Ovary (tissue), 9 donors: ENCODE results near the gene PLPPR3. TPM values are rescaled to one million over a fixed set of nuclear protein-coding genes. Genes with fewer than 3 reads are reported as not detected.

Source experiments
- DNase-seq, 5 donors: peaks; one replicate each; pipeline ENCODE4 v3.0.0-alpha.2; 2019 to 2020
- H3K27ac ChIP-seq, 2 donors: fragments of 200-600 bp; one replicate each; pipeline versions ENCODE4 v1.5.1 to v1.8.0; 2019 to 2022
- H3K27me3 ChIP-seq: fragments of 200-600 bp; one replicate; pipeline ENCODE4 v1.8.0; 2022
- H3K36me3 ChIP-seq: fragments of 200-600 bp; sonication (generic); one replicate; pipeline ENCODE4 v1.5.1; 2019
- H3K4me1 ChIP-seq: one replicate; pipeline ENCODE4 v1.8.1; 2013; ENCODE audit warnings: mild to moderate bottlenecking, moderate library complexity; ENCODE audit not compliant: insufficient read depth
- H3K4me3 ChIP-seq: fragments of 200-600 bp; sonication (generic); one replicate; pipeline ENCODE4 v1.5.1; 2017
- H3K9me3 ChIP-seq, 2 donors: fragments of 200-600 bp in 1 of 2; sonication (generic) in 1 of 2; one replicate each; pipeline versions ENCODE4 v1.5.1 to v1.8.1; 2013 to 2019; ENCODE audit warnings: mild to moderate bottlenecking in 1 of 2, moderate library complexity in 1 of 2
- EP300 ChIP-seq: sonication (generic); formaldehyde crosslinking; IDR thresholded peaks from one replicate; pipeline ENCODE4 v1.6.1; 2017; ENCODE audit warnings: antibody characterized with exemption
- POLR2A ChIP-seq: fragments of 450-650 bp; IDR thresholded peaks from one replicate; pipeline ENCODE4 v1.6.1; 2017; ENCODE audit warnings: antibody characterized with exemption, mild to moderate bottlenecking, moderate library complexity
- WGBS, 3 donors: extraction: QIAGEN DNeasy Blood & Tissue Kit in 1 of 3; methylation state at CpG; one replicate each; pipeline versions ENCODE4 v1.1.5 to v1.1.7; 2013 to 2017; 5-methylcytosine and 5-hydroxymethylcytosine counted together
- intact Hi-C, 4 donors: fragments of 100-400 bp; cut with DNase I; formaldehyde crosslinking; loops; one replicate each; pipeline versions ENCODE4 v1.11.0 to v1.15.1; 2022 to 2023
- polyA plus RNA-seq, 2 donors: library from polyadenylated mRNA; stranded (reverse); fragments of 200-250 nt in 1 of 2; fragments of 350-450 nt in 1 of 2; fragmentation: Illumina TruSeq in 1 of 2; extraction: RNeasy Lipid Tissue Mini Kit (QIAGEN cat#74804) in 1 of 2; gene quantifications; one replicate each; pipeline ENCODE4 v1.2.3, GENCODE V29; 2013 to 2014
- total RNA-seq, 7 donors: library from RNA; depleted of rRNA in 2 of 7; stranded (reverse); fragments of >200 nt in 2 of 7; fragmentation: NEBNext Ultra II Directional in 3 of 7; extraction: Animal tissue kit (Norgen Biotek cat#: 25700) in 3 of 7; gene quantifications; one replicate each; pipeline versions ENCODE4 v1.1.0 to v1.2.4, GENCODE V29; 2016 to 2023
- TF ChIP-seq, protein P1 (sequence below), 3 donors: fragments of 450-650 bp in 2 of 3; fragments of 200-600 bp in 1 of 3; IDR thresholded peaks; one replicate each; pipeline versions ENCODE4 v1.5.1 to v1.8.0; 2016 to 2022; ENCODE audit warnings: antibody characterized with exemption in 3 of 3, mild to moderate bottlenecking in 1 of 3
- donor health status: DM: no; HTN: no; CAD: no; lungs with moderate emphysema.
- donor health status: DM: no; HTN: no; CAD: no.
- donor health status: Bipolar disorder and iron deficiency.
- donor health status: DM: yes; HTN: yes; CAD: no.
- donor health status: DM: no; HTN: no; CAD: no.
- donor health status: DM: yes; HTN: yes; CAD: no.

The PLPPR3 gene
- total and polyA plus RNA-seq, 9 donors = 0.18 to 11.4 (median 0.52) TPM; not detected in 2

GRCh38 chr19:788686-788982 is 33.1 kb downstream of the PLPPR3 start:
- DNase-seq = no peak
- Histone ChIP-seq H3K9me3 (no peaks in the 10 kb centered on the region), H3K27ac (no peak overlapping the region), H3K4me1 (no peaks in the 10 kb centered on the region), H3K4me3 (no peak overlapping the region), H3K36me3 (no peaks in the 10 kb centered on the region), H3K27me3 (no peaks in the 10 kb centered on the region)
- intact Hi-C loops = no loop called here
- TF ChIP-seq, protein P1, sequence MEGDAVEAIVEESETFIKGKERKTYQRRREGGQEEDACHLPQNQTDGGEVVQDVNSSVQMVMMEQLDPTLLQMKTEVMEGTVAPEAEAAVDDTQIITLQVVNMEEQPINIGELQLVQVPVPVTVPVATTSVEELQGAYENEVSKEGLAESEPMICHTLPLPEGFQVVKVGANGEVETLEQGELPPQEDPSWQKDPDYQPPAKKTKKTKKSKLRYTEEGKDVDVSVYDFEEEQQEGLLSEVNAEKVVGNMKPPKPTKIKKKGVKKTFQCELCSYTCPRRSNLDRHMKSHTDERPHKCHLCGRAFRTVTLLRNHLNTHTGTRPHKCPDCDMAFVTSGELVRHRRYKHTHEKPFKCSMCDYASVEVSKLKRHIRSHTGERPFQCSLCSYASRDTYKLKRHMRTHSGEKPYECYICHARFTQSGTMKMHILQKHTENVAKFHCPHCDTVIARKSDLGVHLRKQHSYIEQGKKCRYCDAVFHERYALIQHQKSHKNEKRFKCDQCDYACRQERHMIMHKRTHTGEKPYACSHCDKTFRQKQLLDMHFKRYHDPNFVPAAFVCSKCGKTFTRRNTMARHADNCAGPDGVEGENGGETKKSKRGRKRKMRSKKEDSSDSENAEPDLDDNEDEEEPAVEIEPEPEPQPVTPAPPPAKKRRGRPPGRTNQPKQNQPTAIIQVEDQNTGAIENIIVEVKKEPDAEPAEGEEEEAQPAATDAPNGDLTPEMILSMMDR (IDR thresholded peaks at IDR 0.05) = no peak
- TF ChIP-seq EP300 (no peak), POLR2A (no peak)
- WGBS, 3 donors = 52 to 75% (median 54%) methylated on average over 11 of the region's 11 CpGs

DNA sequence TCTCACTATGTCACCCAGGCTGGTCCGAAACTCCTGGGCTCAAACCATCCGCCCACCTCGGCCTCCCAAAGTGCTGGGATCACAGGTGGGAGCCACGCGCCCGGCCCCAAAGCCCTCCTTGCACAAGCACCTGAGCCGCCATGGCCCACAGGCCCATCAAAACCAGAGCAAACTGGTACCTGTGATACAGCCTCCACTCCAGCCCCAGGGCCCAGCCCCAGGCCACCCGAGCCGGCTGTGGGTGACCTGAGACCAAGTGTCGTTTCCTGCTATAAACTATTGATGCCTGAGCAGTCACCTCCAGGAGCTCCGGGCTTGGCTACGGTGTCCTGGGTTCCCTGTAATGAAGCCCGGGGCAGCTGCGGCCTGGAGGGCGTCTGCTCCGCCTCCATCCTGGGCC is 34.2 kb downstream of the PLPPR3 start:
- no peaks in the 10 kb centered on the region for H3K9me3 ChIP-seq
- WGBS, 3 donors = 92 to 98% (median 95%) methylated on average over 15 to 16 of the region's 16 CpGs
- no peak overlapping the region for H3K4me3 ChIP-seq
- no peaks in the 10 kb centered on the region for H3K27me3 ChIP-seq
- intact Hi-C loops = no loop called here
- no peak for TF ChIP-seq EP300
- TF ChIP-seq, protein P1 (IDR thresholded peaks at IDR 0.05) = no peak
- no peak for TF ChIP-seq POLR2A
- H3K4me1 ChIP-seq = no peaks in the 10 kb centered on the region
- H3K27ac ChIP-seq = no peak overlapping the region
- H3K36me3 ChIP-seq = no peaks in the 10 kb centered on the region
- DNase-seq = no peak

- WGBS, 3 donors = 85 to 87% (median 86%) methylated on average over 13 of the region's 13 CpGs
- no peaks in the 10 kb centered on the region for H3K27me3 ChIP-seq
- no peak overlapping the region for H3K4me3 ChIP-seq
- no peak for TF ChIP-seq EP300
- TF ChIP-seq, protein P1 (IDR thresholded peaks at IDR 0.05) = no peak
- no peak for TF ChIP-seq POLR2A
- H3K27ac ChIP-seq = no peak overlapping the region
- intact Hi-C loops = no loop called here
- H3K4me1 ChIP-seq = peaks cover 4% of the 10 kb centered on the region
- DNase-seq = no peak
- no peaks in the 10 kb centered on the region for H3K36me3 ChIP-seq
- no peaks in the 10 kb centered on the region for H3K9me3 ChIP-seq
Measured at GRCh38 chr19:784541-784940, 37.2 kb downstream of the PLPPR3 start.

DNA sequence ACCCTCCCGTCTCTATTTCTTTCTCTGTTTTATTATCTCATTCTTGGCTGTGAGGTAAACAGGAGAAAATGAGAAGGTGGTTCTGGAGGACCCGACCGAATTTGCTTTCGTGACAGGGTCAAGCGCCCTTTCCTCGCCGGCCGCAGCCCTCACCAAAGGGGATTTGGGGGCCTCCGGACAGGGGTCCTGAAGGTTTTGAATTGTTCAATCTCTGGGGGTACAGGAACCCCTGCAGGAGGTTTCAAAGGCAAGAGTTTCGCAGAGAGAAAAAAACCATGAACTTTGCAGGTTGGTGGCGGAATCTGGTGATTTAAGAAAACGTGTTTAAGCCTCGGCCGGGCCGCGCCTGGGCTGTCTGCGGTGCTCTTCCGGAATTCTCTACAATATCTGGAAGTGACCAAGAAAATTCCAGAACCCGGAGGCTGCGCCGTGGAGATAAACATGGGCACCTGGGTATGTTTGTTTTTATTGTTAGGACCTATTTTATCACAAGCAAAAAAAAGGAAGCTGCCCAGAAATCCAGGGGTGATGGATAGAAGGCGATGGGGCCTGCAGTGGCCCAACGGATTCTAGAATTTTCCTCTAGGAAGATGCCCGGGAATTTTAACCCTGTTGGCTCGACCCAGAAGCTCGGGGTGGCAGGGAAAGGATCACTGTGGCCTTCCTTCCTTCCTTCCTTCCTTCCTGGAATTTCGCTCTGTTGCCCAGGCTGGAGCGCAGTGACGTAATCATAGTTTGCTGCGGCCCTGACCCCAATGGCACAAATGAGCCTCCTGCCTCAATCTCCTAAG is 38.7 kb downstream of the PLPPR3 start:
- Histone ChIP-seq H3K27ac (no peak overlapping the region), H3K4me1 (peaks cover 4% of the 10 kb centered on the region), H3K27me3 (no peaks in the 10 kb centered on the region), H3K9me3 (no peaks in the 10 kb centered on the region), H3K4me3 (no peak overlapping the region), H3K36me3 (no peaks in the 10 kb centered on the region)
- no peak for DNase-seq
- WGBS, 3 donors = 45 to 54% (median 53%) methylated on average over 30 of the region's 30 CpGs
- intact Hi-C loops = no loop called here
- TF ChIP-seq EP300 (no peak), POLR2A (no peak)
- TF ChIP-seq, protein P1 (IDR thresholded peaks at IDR 0.05) = no peak
